GM18951 (cell line): ENCODE data around the gene CPNE7.

Source experiments
- POLR2A ChIP-seq: IDR thresholded peaks from 4 replicates; pipeline ENCODE4 v1.6.1; 2011; ENCODE audit warnings: mild to moderate bottlenecking; ENCODE audit not compliant: insufficient read length, insufficient read depth; ENCODE audit errors: extremely low read depth
- in situ Hi-C: fragments of 300-500 bp; cut with MboI; formaldehyde crosslinking; loops from one replicate; pipeline ENCODE4 v1.12.0; 2022; ENCODE audit warnings: low sequenced_read_pairs, mixed read lengths, inconsistent platforms; ENCODE audit not compliant: unreplicated experiment

Gene CPNE7

DNA sequence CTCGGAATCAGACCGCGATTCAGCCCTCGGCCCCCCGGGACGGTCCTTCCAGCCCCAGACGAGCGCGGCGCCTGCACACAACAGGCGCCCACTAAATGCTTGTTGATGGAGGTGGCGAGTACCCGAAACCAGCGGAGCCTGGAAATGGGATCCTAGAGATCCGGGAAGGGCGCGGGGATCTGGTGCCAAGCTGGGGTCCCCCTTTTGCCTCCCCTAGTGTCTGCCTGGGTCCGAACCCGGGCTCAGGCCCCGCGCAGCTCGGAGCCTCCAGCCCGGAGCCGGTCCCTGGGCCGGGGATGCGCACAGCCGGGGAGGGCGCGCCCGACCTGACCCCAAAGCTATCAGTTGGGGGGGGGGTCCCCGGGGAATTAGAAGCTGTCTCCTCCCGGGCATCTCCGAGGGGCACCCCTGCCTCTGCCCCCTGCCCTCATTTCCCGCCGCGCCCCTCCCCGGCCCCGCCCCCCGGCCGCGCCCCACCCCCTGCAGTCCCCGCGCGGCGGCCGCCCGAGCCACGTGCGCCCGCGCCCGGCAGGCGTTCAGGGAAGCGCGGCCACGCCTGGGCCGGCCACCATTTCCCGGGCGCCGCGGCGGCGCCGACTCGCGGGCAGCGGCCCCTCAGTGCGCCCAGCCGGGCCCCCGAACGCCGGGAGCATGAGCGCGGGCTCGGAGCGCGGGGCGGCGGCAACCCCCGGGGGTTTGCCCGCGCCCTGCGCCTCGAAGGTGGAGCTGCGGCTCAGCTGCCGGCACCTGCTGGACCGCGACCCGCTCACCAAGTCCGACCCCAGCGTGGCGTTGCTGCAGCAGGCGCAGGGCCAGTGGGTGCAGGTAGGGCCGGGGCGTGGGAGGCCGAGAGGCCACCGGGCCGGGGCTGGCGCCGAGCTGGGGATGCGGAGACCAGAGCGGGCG is at the start of gene CPNE7:
TSS of gene CPNE7 (plus strand) at position 512 of the 906 bp plus-strand sequence. CDS start at position 652, 140 bp downstream.
- peak; percentile 48 for TF ChIP-seq POLR2A
- in situ Hi-C loops = no loop called here

DNA sequence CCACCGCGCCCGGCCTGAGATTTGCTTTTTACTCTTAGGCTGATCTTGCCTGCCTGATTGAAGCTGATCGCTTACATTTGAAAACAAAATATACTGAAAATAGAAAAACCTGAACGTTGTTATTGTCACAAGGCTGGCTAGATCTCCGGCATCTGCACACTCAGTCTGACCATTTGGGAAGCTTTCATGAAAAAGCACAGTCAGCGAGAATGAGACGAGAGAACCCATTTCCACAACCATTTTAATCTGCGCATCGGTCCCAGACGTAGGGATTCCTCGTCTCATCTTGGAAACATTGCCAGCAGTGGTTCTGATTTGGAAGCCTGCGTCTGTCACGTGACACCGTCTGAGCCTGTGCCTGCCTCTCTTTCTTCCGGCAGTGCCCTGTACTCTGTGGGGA is 46.5 kb upstream of the CPNE7 start:
- in situ Hi-C loops = no loop called here
- TF ChIP-seq POLR2A = no peak

DNA sequence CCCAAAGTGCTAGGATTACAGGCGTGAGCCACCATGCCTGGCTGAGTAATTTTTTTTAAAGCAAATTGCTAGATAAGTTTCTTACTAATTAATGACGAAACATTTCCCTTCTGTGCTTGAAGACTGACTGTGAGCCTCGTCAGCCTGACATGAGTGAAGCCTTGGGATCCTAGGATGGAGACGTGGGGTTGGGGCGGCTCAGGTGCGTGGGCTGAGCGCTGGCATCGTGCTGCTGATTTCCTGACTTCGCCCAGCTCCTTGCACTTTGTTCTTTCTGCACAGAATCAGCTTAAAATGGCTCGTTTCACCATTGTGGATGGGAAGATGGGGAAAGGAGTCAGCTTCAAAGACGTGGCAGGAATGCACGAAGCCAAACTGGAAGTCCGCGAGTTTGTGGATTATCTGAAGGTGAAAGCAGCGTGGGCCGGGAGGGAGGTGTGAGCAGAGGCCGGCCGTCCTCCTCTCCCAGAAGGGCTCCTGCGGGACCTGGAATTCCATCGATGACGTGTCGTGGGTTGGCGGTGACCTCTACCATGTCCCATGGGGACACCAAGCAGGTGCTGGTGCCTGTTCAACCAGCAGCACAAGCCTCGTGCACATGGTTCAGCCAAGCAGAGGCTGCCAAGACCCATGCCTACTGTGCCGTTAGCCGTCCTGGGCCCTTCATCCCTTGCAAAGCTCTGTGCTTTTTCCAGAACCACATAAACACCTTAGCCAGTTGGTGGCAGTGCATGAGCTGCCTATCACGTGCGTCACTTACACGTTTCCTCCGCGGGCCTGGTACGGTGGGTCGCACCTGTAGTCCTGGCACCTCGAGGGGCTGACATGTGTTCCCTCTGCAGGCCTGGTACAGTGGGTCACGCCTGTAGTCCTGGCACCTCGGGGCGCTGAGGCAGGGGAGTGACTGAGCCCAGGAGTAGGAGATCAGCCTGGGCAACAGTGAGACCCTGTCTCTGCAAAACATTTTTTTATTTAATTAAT is 44.9 kb upstream of the CPNE7 start:
- TF ChIP-seq POLR2A = no peak
- in situ Hi-C loops = no loop called here

DNA sequence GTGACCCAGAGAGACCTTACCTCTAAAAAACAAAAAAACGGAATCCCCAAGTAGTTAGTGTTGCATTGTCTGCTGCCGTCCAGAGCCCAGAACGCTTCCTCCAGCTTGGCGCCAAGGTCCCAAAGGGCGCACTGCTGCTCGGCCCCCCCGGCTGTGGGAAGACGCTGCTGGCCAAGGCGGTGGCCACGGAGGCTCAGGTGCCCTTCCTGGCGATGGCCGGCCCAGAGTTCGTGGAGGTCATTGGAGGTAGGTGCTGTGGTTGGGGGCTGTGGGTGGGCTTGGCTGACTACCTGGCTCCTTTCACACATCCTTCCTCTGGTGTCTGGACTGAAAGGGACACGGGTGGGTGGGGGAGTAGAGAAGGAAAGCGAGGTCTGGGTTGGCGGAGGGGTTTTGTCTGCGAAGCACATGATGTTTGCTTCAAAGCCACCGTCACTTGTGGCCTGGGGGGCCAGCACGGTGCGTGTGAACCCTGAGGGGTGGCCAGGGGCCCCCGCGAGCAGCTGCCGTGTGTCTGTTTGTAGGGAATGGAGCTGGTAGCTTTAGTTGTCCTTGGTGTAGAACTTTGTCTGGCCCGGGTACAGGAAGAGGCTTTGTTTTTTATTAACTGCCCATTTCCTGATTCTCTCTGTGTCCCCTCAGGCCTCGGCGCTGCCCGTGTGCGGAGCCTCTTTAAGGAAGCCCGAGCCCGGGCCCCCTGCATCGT is 43.6 kb upstream of the CPNE7 start:
- no peak for TF ChIP-seq POLR2A
- in situ Hi-C loops = no loop called here

DNA sequence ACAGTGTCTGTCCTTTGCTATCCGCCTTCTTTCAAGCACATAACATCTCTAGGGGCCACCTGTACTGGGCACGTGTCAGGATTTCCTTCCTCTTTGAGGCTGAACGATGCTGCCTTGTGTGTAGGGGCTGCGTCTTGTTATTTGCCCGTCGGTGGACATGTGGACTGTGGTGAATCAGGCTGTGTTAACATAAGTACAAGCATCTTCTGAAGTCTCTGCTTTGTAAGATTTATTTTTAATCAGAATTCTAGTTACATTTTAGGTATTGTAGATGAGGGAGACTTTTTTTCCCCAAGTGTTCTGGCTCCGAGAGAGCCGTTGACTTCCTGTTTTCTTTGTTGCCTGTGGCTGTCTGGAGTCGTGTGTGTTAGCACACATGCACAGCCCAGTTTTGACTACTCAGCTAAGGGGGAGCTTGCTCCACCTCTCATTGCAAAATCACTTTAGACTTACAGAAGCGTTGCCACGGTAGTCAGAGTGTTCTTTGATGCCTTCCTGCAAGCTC is 41.3 kb upstream of the CPNE7 start:
- no peak for TF ChIP-seq POLR2A
- in situ Hi-C loops = no loop called here

DNA sequence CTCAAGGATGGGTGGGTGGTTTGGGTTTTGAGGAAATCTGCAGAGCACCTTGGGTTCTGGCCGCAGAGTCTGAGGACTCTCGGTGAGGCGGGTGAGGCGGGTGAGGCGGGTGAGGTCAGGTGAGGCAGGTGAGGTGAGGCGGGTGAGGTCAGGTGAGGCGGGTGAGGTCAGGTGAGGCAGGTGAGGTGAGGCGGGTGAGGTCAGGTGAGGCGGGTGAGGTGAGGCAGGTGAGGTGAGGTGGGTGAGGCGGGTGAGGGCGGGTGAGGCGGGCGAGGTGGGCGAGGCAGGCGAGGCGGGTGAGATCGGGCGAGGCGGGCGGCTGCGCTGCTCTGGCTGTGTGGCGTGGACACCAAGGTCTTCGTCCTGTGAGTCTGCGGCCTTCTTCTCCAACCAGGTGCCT is 39.2 kb upstream of the CPNE7 start:
- in situ Hi-C loops = no loop called here
- no peak for TF ChIP-seq POLR2A

DNA sequence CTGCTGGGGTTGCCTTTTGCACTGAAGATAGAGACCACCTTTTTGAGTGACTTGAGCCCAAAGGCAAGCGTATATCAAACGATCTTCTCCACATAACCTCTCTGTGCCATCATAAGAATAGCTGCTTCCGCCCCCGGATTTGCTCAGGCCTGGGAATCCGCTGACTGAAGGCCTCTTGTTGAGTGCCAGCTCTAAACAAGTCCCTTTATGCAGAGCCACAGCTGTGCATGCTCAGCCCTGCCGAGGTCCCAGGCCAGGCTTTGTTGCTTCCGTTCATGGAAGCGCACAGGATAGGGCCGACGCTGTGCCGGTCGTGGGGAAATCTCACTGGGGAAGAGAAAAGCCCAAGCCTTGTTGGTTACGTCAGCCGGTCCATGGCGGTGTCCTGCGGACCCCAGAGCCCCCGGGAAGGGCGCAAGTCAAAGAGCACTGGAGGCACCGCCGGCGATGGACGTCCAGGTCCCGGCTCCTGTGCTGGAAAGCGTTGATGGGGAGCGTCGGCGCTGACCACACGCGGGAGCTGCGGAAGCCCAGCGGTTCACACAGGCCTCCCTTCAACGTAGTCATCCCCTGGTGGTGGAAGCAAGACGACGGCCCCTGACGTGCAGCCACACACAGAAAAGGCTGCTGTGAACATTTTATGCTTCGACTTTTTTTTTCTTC is 38.5 kb upstream of the CPNE7 start:
- in situ Hi-C loops = no loop called here
- TF ChIP-seq POLR2A = no peak

DNA sequence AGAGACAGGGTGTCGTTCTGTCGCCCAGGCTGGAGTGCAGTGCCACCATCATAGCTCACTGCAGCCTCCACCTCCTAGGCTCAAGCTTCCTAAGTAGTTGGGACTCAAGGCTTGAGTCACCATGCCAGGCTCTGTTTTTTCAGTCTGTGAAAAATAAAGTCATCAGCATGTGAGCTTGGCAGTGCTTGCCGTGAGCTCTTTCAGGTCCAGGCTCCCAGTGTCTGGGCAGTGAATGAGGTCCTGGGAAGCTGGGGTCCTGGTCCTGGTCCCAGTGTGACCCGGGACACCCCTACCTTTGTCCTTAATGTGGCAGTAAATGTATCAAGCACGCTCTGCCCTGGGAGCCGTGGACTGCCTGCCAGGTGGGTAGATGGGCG is 38.0 kb upstream of the CPNE7 start:
- no peak for TF ChIP-seq POLR2A
- in situ Hi-C loops = no loop called here

DNA sequence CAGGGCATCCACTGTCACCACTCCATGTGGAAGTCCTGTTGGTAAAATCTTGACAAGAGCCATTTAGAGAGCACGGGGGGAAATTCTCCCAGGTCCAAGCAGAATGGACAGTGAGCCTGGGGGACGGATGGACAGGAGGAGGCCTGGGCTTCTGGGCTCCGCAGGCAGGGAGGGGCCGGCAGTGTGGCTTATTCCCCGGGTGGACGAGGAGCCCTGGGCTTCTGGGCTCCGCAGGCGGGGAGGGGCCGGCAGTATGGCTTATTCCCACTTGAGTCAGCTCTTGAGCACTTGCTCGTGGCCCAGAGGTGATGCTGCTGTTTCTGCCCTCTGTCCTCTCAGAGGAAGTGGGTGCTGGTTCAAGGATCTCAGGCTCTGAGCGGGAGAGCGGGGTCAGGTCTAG is 37.3 kb upstream of the CPNE7 start:
- in situ Hi-C loops = no loop called here
- TF ChIP-seq POLR2A = no peak

DNA sequence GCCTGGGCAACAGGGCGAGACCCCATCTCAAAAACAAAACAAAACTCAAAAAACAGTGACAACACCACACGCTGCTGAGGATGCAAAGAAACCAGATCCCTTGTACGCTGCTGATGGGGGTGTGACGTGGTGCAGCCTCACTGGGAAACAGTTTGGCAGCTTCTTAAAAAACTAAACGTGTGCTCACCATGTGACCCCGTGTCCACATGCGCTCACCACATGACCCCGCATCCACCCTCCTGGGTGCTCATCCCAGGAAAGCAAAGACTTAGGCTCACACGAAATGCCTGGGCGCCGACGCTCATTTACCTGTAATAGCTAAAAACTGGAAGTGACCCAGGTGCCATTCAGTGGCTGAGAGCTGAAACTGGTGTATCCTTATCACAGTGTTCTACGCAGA is 35.0 kb upstream of the CPNE7 start:
- TF ChIP-seq POLR2A = no peak
- in situ Hi-C loops = no loop called here

DNA sequence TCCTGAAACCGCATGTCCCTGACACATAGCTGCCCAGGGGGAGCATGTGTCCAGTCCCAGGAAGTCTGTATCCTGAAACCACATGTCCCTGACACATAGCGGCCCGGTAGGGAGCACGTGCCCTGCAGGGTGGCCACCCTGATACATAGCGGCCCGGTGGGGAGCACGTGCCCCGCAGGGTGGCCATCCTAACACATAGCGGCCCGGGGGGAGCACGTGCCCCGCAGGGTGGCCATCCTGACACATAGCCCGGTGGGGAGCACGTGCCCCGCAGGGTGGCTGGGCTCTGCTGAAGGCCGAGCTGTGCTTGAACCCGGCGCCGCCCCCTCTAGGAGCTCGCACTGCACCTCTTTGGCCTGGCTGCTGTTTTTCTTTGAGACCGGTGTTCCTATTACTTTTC is 33.8 kb upstream of the CPNE7 start:
- TF ChIP-seq POLR2A = no peak
- in situ Hi-C loops = no loop called here

DNA sequence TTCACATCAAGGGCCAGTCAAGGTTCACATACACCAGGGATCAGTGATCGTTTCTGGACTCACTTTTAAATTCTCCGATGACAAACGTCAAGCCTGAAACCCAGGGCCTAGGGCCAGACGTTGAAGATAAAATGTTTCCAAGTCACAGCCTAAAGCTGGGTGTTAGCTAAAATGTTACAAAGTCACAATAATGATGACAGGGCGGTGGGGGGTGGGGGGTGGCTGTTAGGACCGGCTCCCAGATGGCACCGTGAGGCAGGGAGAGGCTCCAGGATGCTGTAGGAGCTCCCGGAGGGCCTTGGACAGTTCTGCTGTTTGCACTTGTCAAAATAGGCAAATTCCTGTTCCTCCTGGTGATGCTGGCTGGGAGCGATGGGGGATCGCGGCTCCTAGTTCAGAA is 31.4 kb upstream of the CPNE7 start:
- in situ Hi-C loops = no loop called here
- TF ChIP-seq POLR2A = no peak
